H1 (cell line): Measurements from ENCODE around the gene PIAS3. TPM values are rescaled to one million over a fixed set of nuclear protein-coding genes. Genes with fewer than 3 reads are reported as not detected.

Source experiments
- CTCF ChIA-PET: fragments of 300-600 bp; sonication (Branson Sonifier 250); formaldehyde crosslinking; loops from one replicate; lab custom pipeline; 2021; ENCODE audit not compliant: partially characterized antibody; lab: Charles Lee
- POLR2A ChIA-PET: fragments of 300-600 bp; sonication (Branson Sonifier 250); formaldehyde crosslinking; loops from one replicate; lab custom pipeline; 2021; ENCODE audit warnings: inconsistent platforms; ENCODE audit not compliant: partially characterized antibody; lab: Charles Lee
- DNase-seq, 2 experiments: peaks; one replicate each; pipeline versions ENCODE4 v3.0.0 to v3.0.0-alpha.2; 2010 to 2022; ENCODE audit warnings: low spot score in 2 of 2, low read depth in 1 of 2, mixed read lengths in 1 of 2
- FAIRE-seq: peaks from 2 replicates; lab custom pipeline; 2011; peaks lifted over from hg19 to GRCh38; lab: Jason Lieb, UNC
- H2AFZ ChIP-seq: 2 replicates; pipeline ENCODE4 v1.8.1; 2012; ENCODE audit warnings: low read length, inconsistent platforms
- H2AK5ac ChIP-seq: 2 replicates; pipeline ENCODE4 v1.6.1; 2013; ENCODE audit warnings: low read depth, low read length
- H2BK120ac ChIP-seq: replicated peaks from 2 replicates; pipeline ENCODE3; 2013; ENCODE audit warnings: low read depth, low read length, inconsistent platforms
- H2BK12ac ChIP-seq: 2 replicates; pipeline ENCODE4 v1.6.1; 2013; ENCODE audit warnings: low read depth, low read length
- H2BK15ac ChIP-seq: 2 replicates; pipeline ENCODE4 v1.6.1; 2013; ENCODE audit warnings: low read length
- H2BK20ac ChIP-seq: 2 replicates; pipeline ENCODE4 v1.6.1; 2013; ENCODE audit warnings: low read length
- H2BK5ac ChIP-seq: 2 replicates; pipeline ENCODE4 v1.6.1; 2013; ENCODE audit warnings: low read depth, low read length
- H3K14ac ChIP-seq: 2 replicates; pipeline ENCODE4 v1.6.1; 2013; ENCODE audit warnings: inconsistent platforms; ENCODE audit not compliant: insufficient read length
- H3K18ac ChIP-seq: 2 replicates; pipeline ENCODE4 v1.6.1; 2013; ENCODE audit warnings: low read length; ENCODE audit errors: extremely low read depth
- H3K23ac ChIP-seq: 2 replicates; pipeline ENCODE4 v1.6.1; 2013; ENCODE audit warnings: inconsistent platforms; ENCODE audit not compliant: insufficient read length
- H3K23me2 ChIP-seq: 2 replicates; pipeline ENCODE4 v1.6.1; 2013; ENCODE audit warnings: low read depth, low read length
- H3K27ac ChIP-seq: 2 replicates; pipeline ENCODE4 v1.6.1; 2011; ENCODE audit warnings: low read depth, low read length, inconsistent platforms
- H3K27me3 ChIP-seq, 4 experiments: replicated peaks in 1 of 4; 1 replicate in 1 of 4; 2 replicates in 3 of 4; pipeline versions ENCODE4 v1.6.1 to v1.8.1; 2011 to 2013; ENCODE audit warnings: low read length in 3 of 4, mild to moderate bottlenecking in 3 of 4, inconsistent platforms in 2 of 4, mixed read lengths in 2 of 4, moderate library complexity in 1 of 4; ENCODE audit not compliant: control insufficient read depth in 3 of 4, insufficient read depth in 3 of 4; ENCODE audit errors: extremely low read depth in 1 of 4
- H3K36me3 ChIP-seq, 4 experiments: 2 replicates each; pipeline versions ENCODE4 v1.6.1 to v1.8.1; 2011 to 2013; ENCODE audit warnings: mild to moderate bottlenecking in 4 of 4, low read length in 3 of 4, moderate library complexity in 2 of 4, control low read depth in 1 of 4, inconsistent platforms in 1 of 4; ENCODE audit not compliant: insufficient read depth in 4 of 4, control insufficient read depth in 2 of 4
- H3K4ac ChIP-seq: replicated peaks from 2 replicates; pipeline ENCODE3; 2013; ENCODE audit warnings: low read length, low read depth, mixed read lengths, inconsistent platforms; ENCODE audit not compliant: insufficient read length
- H3K4me1 ChIP-seq, 4 experiments: replicated peaks in 1 of 4; 1 replicate in 1 of 4; 2 replicates in 3 of 4; pipeline versions ENCODE4 v1.6.1 to v1.8.1; 2011 to 2013; ENCODE audit warnings: low read length in 3 of 4, inconsistent platforms in 2 of 4, mixed read lengths in 1 of 4; ENCODE audit not compliant: insufficient read depth in 4 of 4, control insufficient read depth in 3 of 4
- H3K4me2 ChIP-seq, 2 experiments: 2 replicates each; pipeline versions ENCODE4 v1.6.1 to v1.8.1; 2011 to 2013; ENCODE audit warnings: low read depth in 2 of 2, low read length in 2 of 2, control low read depth in 1 of 2, inconsistent platforms in 1 of 2, mild to moderate bottlenecking in 1 of 2; ENCODE audit not compliant: insufficient read depth in 1 of 2
- H3K4me3 ChIP-seq, 4 experiments: fragments of 200-600, 300-600 bp in 1 of 4; sonication (generic), shearing (Covaris generic), sonication (Bioruptor Twin) in 1 of 4; 2 replicates each; pipeline versions ENCODE4 v1.5.1 to v1.8.1; 2011 to 2016; ENCODE audit warnings: low read length in 4 of 4, low read depth in 3 of 4, control low read depth in 2 of 4, inconsistent platforms in 2 of 4, mild to moderate bottlenecking in 2 of 4, mixed read lengths in 1 of 4, moderate library complexity in 1 of 4; ENCODE audit not compliant: insufficient read depth in 2 of 4; ENCODE audit errors: extremely low read depth in 1 of 4
- H3K56ac ChIP-seq: replicated peaks from 2 replicates; pipeline ENCODE3; 2013; ENCODE audit warnings: low read depth, mild to moderate bottlenecking, mixed read lengths, low read length, inconsistent platforms; ENCODE audit not compliant: insufficient read length
- H3K79me1 ChIP-seq: 2 replicates; pipeline ENCODE4 v1.6.1; 2013; ENCODE audit warnings: low read depth, low read length, control low read depth
- H3K79me2 ChIP-seq, 2 experiments: 2 replicates each; pipeline versions ENCODE4 v1.6.1 to v1.8.1; 2012 to 2013; ENCODE audit warnings: low read length in 2 of 2, mild to moderate bottlenecking in 2 of 2, inconsistent platforms in 1 of 2; ENCODE audit not compliant: insufficient read depth in 2 of 2, control insufficient read depth in 1 of 2
- H3K9ac ChIP-seq, 4 experiments: replicated peaks in 1 of 4; 1 replicate in 1 of 4; 2 replicates in 3 of 4; pipeline versions ENCODE4 v1.6.1 to v1.8.1; 2011 to 2013; ENCODE audit warnings: low read depth in 3 of 4, low read length in 3 of 4, control low read depth in 2 of 4, mild to moderate bottlenecking in 2 of 4, moderate library complexity in 2 of 4, inconsistent platforms in 1 of 4; ENCODE audit errors: extremely low read depth in 1 of 4
- H3K9me3 ChIP-seq, 2 experiments: 2 replicates each; pipeline versions ENCODE4 v1.6.1 to v1.8.1; 2012 to 2013; ENCODE audit warnings: mild to moderate bottlenecking in 2 of 2, moderate library complexity in 2 of 2, control low read depth in 1 of 2, inconsistent platforms in 1 of 2, low read depth in 1 of 2, low read length in 1 of 2, mixed read lengths in 1 of 2; ENCODE audit not compliant: insufficient read depth in 2 of 2
- H4K20me1 ChIP-seq, 2 experiments: replicated peaks in 1 of 2; 2 replicates each; pipeline versions ENCODE3 to v1.8.1; 2011 to 2013; ENCODE audit warnings: inconsistent platforms in 2 of 2, low read length in 2 of 2, mild to moderate bottlenecking in 1 of 2; ENCODE audit not compliant: insufficient read depth in 2 of 2, control insufficient read depth in 1 of 2
- H4K5ac ChIP-seq: 2 replicates; pipeline ENCODE4 v1.6.1; 2013; ENCODE audit warnings: low read length, low read depth, mixed read lengths, inconsistent platforms; ENCODE audit not compliant: insufficient read length
- H4K8ac ChIP-seq: 2 replicates; pipeline ENCODE4 v1.8.0; 2013; ENCODE audit warnings: mild to moderate bottlenecking, moderate library complexity, low read length, inconsistent platforms; ENCODE audit not compliant: insufficient read depth; ENCODE audit errors: extremely low read depth
- H4K91ac ChIP-seq: replicated peaks from 2 replicates; pipeline ENCODE3; 2013; ENCODE audit warnings: low read length, mixed read lengths, inconsistent platforms; ENCODE audit not compliant: insufficient read length
- GTF2F1 ChIP-seq: IDR thresholded peaks from 2 replicates; pipeline ENCODE4 v1.6.1; 2012; ENCODE audit warnings: low read depth, low read length, improper control_type of control experiment, borderline replicate concordance
- JUN ChIP-seq: IDR thresholded peaks from 2 replicates; pipeline ENCODE4 v1.6.1; 2011; ENCODE audit warnings: low read depth, mild to moderate bottlenecking, improper control_type of control experiment, low read length
- MAFK ChIP-seq: IDR thresholded peaks from 2 replicates; pipeline ENCODE4 v1.6.1; 2012; ENCODE audit warnings: low read depth, mild to moderate bottlenecking, improper control_type of control experiment, low read length
- NANOG ChIP-seq: IDR thresholded peaks from 2 replicates; pipeline ENCODE4 v1.6.1; 2011; ENCODE audit warnings: low read length, low read depth, mild to moderate bottlenecking, inconsistent platforms; ENCODE audit not compliant: insufficient read depth, poor library complexity, severe bottlenecking
- POLR2A ChIP-seq, 2 experiments: IDR thresholded peaks; 1 replicate in 1 of 2; 2 replicates in 1 of 2; pipeline ENCODE4 v1.6.1; 2011; ENCODE audit warnings: low read depth in 2 of 2, low read length in 2 of 2, mild to moderate bottlenecking in 2 of 2; ENCODE audit errors: control extremely low read depth in 1 of 2
- POU5F1 ChIP-seq: IDR thresholded peaks from 2 replicates; pipeline ENCODE4 v1.6.1; 2011; ENCODE audit warnings: low read depth, mild to moderate bottlenecking, low read length, moderate library complexity
- SAP30 ChIP-seq: fragments of 300-600 bp; sonication (generic); IDR thresholded peaks from 2 replicates; pipeline ENCODE4 v1.7.1; 2012; ENCODE audit warnings: low read length, moderate library complexity, mild to moderate bottlenecking, inconsistent platforms; ENCODE audit not compliant: insufficient read depth, insufficient replicate concordance
- SP1 ChIP-seq: IDR thresholded peaks from 2 replicates; pipeline ENCODE4 v1.6.1; 2011; ENCODE audit warnings: low read depth, low read length
- TBP ChIP-seq: IDR thresholded peaks from 2 replicates; pipeline ENCODE4 v1.6.1; 2011; ENCODE audit warnings: low read depth, low read length, improper control_type of control experiment
- WGBS, 2 experiments: shearing (Covaris generic) in 1 of 2; methylation state at CpG; one replicate each; pipeline versions ENCODE4 v1.1.6 to v1.1.7; 2013 to 2015; ENCODE audit warnings: low lambda C conversion rate in 2 of 2, mixed read lengths in 2 of 2, inconsistent platforms in 1 of 2, low coverage in 1 of 2, missing lambda C conversion rate in 1 of 2; ENCODE audit not compliant: insufficient replicate concordance in 2 of 2, insufficient coverage in 1 of 2, insufficient read length in 1 of 2; ENCODE audit errors: extremely low coverage in 1 of 2, missing lambda C conversion rate in 1 of 2; 5-methylcytosine and 5-hydroxymethylcytosine counted together
- polyA plus RNA-seq, 7 experiments: library from polyadenylated mRNA; depleted of rRNA in 3 of 7; stranded (reverse) in 5 of 7; unstranded in 2 of 7; fragments of >200 nt in 5 of 7; fragments of 200-250 nt in 2 of 7; gene quantifications; 1 replicate in 5 of 7; 2 replicates in 1 of 7; 4 replicates in 1 of 7; pipeline versions ENCODE4 v1.2.1 to v1.2.3, GENCODE V29; 2011 to 2013; ENCODE audit warnings: missing spikeins in 2 of 7, mixed read lengths in 2 of 7
- total RNA-seq: library from RNA; stranded (reverse); fragmentation: NEBNext Ultra II Directional; extraction: Animal tissue kit (Norgen Biotek cat#: 25700); gene quantifications from 2 replicates; pipeline ENCODE4 v1.2.1, GENCODE V29; 2021

PIAS3 gene
- total and polyA plus RNA-seq, 2 of the 8 experiments (the other 6 are each of a cell fraction or from before 2014, with no cell fraction given) = 36.7 to 49.9 TPM

GRCh38 chr1:145799806-145800205 is 59.1 kb downstream of the PIAS3 start:
- no peak overlapping the region for H3K27ac ChIP-seq
- 87% methylated on average over 2 of the region's 2 CpGs; no CpG with 5 or more reads in 1 of the 2 experiments for WGBS, 2 experiments
- no peak overlapping the region for H3K4me2 ChIP-seq
- no peak overlapping the region for H3K18ac ChIP-seq
- no peak overlapping the region for H2BK12ac ChIP-seq
- H2BK20ac ChIP-seq = no peak overlapping the region
- peaks cover 0 to 23% of the 10 kb centered on the region in 2 experiments; a peak in 2 of 4 replicates for H3K79me2 ChIP-seq
- no peak overlapping the region for H2BK5ac ChIP-seq
- H3K4ac ChIP-seq = no peak overlapping the region
- H3K14ac ChIP-seq = no peak overlapping the region
- H2AFZ ChIP-seq = no peak overlapping the region
- no peak overlapping the region for H3K56ac ChIP-seq
- no peaks in the 10 kb centered on the region for H3K23me2 ChIP-seq
- peaks cover 5% of the 10 kb centered on the region; the same call in 1 of the 2 replicates for H3K79me1 ChIP-seq
- peaks cover 4% of the 10 kb centered on the region in 2 experiments; a peak in 1 of 4 replicates for H3K9me3 ChIP-seq
- H3K4me3 ChIP-seq = no peak overlapping the region
- no peak overlapping the region for H2BK120ac ChIP-seq
- no peak overlapping the region for H3K23ac ChIP-seq
- peaks cover 0 to 5% (median 0%) of the 10 kb centered on the region in 4 experiments; a peak in 2 of 7 replicates for H3K4me1 ChIP-seq
- H4K5ac ChIP-seq = no peak overlapping the region
- H2AK5ac ChIP-seq = no peak overlapping the region
- ChIA-PET POLR2A (no interaction called here), CTCF (no interaction called here)
- H4K91ac ChIP-seq = no peak overlapping the region
- FAIRE-seq = no peak
- no peak for TF ChIP-seq POLR2A (IDR thresholded peaks at IDR 0.05; ENCODE audit: control extremely low read depth in 1 of 2, low read depth in 2 of 2, low read length in 2 of 2)
- TF ChIP-seq NANOG = no peak
- TF ChIP-seq SP1 = no peak
- no peak for TF ChIP-seq JUN
- no peak for TF ChIP-seq SAP30
- no peak for TF ChIP-seq POU5F1
- TF ChIP-seq GTF2F1 = no peak
- no peak for TF ChIP-seq MAFK
- no peak for TF ChIP-seq TBP
- H3K36me3 ChIP-seq = no peaks in the 10 kb centered on the region; a peak in 1 of 8 replicates
- peaks cover 0 to 2% of the 10 kb centered on the region in 2 experiments for H4K20me1 ChIP-seq
- H2BK15ac ChIP-seq = no peak overlapping the region
- H3K27me3 ChIP-seq = no peaks in the 10 kb centered on the region
- DNase-seq = no peak
- no peak overlapping the region for H3K9ac ChIP-seq
- no peak overlapping the region for H4K8ac ChIP-seq
